ENCODE data around the gene MIAT. TPM values are rescaled to one million over a fixed set of nuclear protein-coding genes. Genes with fewer than 3 reads are reported as not detected.
A peak's percentile ranks its signal among the peaks of the same experiment; 100 is the strongest.
"Not testable (repeated sequence)": the region's sequence is repeated elsewhere in the genome, so short reads cannot be mapped to it uniquely, and the experiment has no call there.

The MIAT gene
- total and polyA plus RNA-seq, 8 donors, result under 0.01 to 29.8 (median 0.41) TPM

- Histone ChIP-seq H3K9me3 (peaks cover 0 to 8% (median 4%) of the 10 kb centered on the region in 4 donors), H3K4me3 (no peak overlapping the region), H3K4me1 (peaks cover 0 to 13% (median 0%) of the 10 kb centered on the region in 4 donors), H3K27me3 (no peaks in the 10 kb centered on the region), H3K36me3 (peaks cover 0 to 26% (median 24%) of the 10 kb centered on the region in 4 donors), H3K27ac (no peak overlapping the region)
- WGBS, 5 donors, result 87 to 95% (median 91%) methylated on average over 6 of the region's 6 CpGs
- no peak for DNase-seq
- no peak for TF ChIP-seq EP300 (IDR thresholded peaks at IDR 0.05)
- intact Hi-C loops (cut with DNase I; ENCODE audit: low total_unique reads), result no loop called here
These were observed 45.8 kb downstream of the MIAT start for GRCh38 chr22:26702906-26703830.

- peaks cover 0 to 13% (median 0%) of the 10 kb centered on the region in 4 donors for H3K4me1 ChIP-seq
- H3K36me3 ChIP-seq; intact Hi-C loops (cut with DNase I; ENCODE audit: low total_unique reads); H3K4me3 ChIP-seq; H3K27me3 ChIP-seq; H3K9me3 ChIP-seq; H3K27ac ChIP-seq; DNase-seq: not testable (repeated sequence)
- WGBS, 5 donors, result 59 to 75% (median 64%) methylated on average over 4 of the region's 4 CpGs
These were observed 48.0 kb downstream of the MIAT start for GRCh38 chr22:26705379-26705778.

- DNase-seq, result no peak
- Histone ChIP-seq H3K4me3 (no peak overlapping the region), H3K9me3 (no peaks in the 10 kb centered on the region), H3K4me1 (peaks cover 0 to 13% (median 0%) of the 10 kb centered on the region in 4 donors), H3K27ac (no peak overlapping the region), H3K36me3 (peaks cover 0 to 9% (median 6%) of the 10 kb centered on the region in 4 donors), H3K27me3 (no peaks in the 10 kb centered on the region)
- TF ChIP-seq EP300 (IDR thresholded peaks at IDR 0.05), result no peak
- no peak for TF ChIP-seq POLR2A (IDR thresholded peaks at IDR 0.05)
- no peak for TF ChIP-seq POLR2AphosphoS5 (IDR thresholded peaks at IDR 0.05)
- TF ChIP-seq CTCF (IDR thresholded peaks at IDR 0.05), result no peak
- intact Hi-C loops (cut with DNase I; ENCODE audit: low total_unique reads), result no loop called here
- WGBS, 5 donors, result 93 to 98% (median 97%) methylated on average over 2 of the region's 2 CpGs
These were observed 49.7 kb downstream of the MIAT start for GRCh38 chr22:26707090-26707489.

GRCh38 chr22:26707581-26707980 is 50.2 kb downstream of the MIAT start:
- Histone ChIP-seq H3K27me3 (no peaks in the 10 kb centered on the region), H3K4me1 (peaks cover 0 to 13% (median 0%) of the 10 kb centered on the region in 4 donors), H3K9me3 (no peaks in the 10 kb centered on the region), H3K4me3 (no peak overlapping the region), H3K27ac (peak overlapping the region in 1 of 5 donors; percentile 27), H3K36me3 (peaks cover 0 to 11% (median 6%) of the 10 kb centered on the region in 4 donors)
- WGBS, 5 donors, result 62 to 90% (median 70%) methylated on average over 2 of the region's 2 CpGs
- intact Hi-C loops (cut with DNase I; ENCODE audit: low total_unique reads), result no loop called here
- TF ChIP-seq EP300 (IDR thresholded peaks at IDR 0.05), result no peak
- no peak for TF ChIP-seq POLR2AphosphoS5 (IDR thresholded peaks at IDR 0.05)
- TF ChIP-seq POLR2A (IDR thresholded peaks at IDR 0.05), result no peak
- TF ChIP-seq CTCF (IDR thresholded peaks at IDR 0.05), result no peak
- no peak for DNase-seq

- H3K27ac ChIP-seq, result peak overlapping the region in 1 of 5 donors; percentile 45
- TF ChIP-seq POLR2AphosphoS5 (IDR thresholded peaks at IDR 0.05) (no peak), POLR2A (IDR thresholded peaks at IDR 0.05) (no peak), EP300 (IDR thresholded peaks at IDR 0.05) (no peak), CTCF (IDR thresholded peaks at IDR 0.05) (no peak)
- no peaks in the 10 kb centered on the region for H3K9me3 ChIP-seq
- DNase-seq, result no peak
- H3K4me1 ChIP-seq, result peaks cover 0 to 13% (median 0%) of the 10 kb centered on the region in 4 donors
- H3K4me3 ChIP-seq, result no peak overlapping the region
- 74 to 82% (median 77%) methylated on average over 7 of the region's 7 CpGs for WGBS, 5 donors
- intact Hi-C loops (cut with DNase I; ENCODE audit: low total_unique reads), result no loop called here
- H3K36me3 ChIP-seq, result peaks cover 0 to 13% (median 6%) of the 10 kb centered on the region in 4 donors
- H3K27me3 ChIP-seq, result no peaks in the 10 kb centered on the region
These were observed 51.0 kb downstream of the MIAT start for GRCh38 chr22:26708256-26709009.
